ENCODE data around the gene ABCA13. TPM values are rescaled to one million over a fixed set of nuclear protein-coding genes. Genes with fewer than 3 reads are reported as not detected.

Gene ABCA13
- total RNA-seq, 4 donors from 2014 or later: 0.38 to 9.8 (median 4.9) TPM

GRCh38 chr7:48438206-48438605 is 266.9 kb downstream of the ABCA13 start:
- WGBS, 2 donors: 23 to 25% methylated on average over 1 of the region's 1 CpG
- Histone ChIP-seq H3K27ac (no peak overlapping the region), H3K4me3 (no peak overlapping the region), H3K4me1 (no peaks in the 10 kb centered on the region), H3K27me3 (no peaks in the 10 kb centered on the region), H3K9me3 (no peaks in the 10 kb centered on the region), H3K36me3 (no peaks in the 10 kb centered on the region)
- no peak for DNase-seq
- intact Hi-C loops (cut with DNase I): no loop called here
- TF ChIP-seq, protein P1, sequence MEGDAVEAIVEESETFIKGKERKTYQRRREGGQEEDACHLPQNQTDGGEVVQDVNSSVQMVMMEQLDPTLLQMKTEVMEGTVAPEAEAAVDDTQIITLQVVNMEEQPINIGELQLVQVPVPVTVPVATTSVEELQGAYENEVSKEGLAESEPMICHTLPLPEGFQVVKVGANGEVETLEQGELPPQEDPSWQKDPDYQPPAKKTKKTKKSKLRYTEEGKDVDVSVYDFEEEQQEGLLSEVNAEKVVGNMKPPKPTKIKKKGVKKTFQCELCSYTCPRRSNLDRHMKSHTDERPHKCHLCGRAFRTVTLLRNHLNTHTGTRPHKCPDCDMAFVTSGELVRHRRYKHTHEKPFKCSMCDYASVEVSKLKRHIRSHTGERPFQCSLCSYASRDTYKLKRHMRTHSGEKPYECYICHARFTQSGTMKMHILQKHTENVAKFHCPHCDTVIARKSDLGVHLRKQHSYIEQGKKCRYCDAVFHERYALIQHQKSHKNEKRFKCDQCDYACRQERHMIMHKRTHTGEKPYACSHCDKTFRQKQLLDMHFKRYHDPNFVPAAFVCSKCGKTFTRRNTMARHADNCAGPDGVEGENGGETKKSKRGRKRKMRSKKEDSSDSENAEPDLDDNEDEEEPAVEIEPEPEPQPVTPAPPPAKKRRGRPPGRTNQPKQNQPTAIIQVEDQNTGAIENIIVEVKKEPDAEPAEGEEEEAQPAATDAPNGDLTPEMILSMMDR (IDR thresholded peaks at IDR 0.05): no peak
- no peak for TF ChIP-seq POLR2A (IDR thresholded peaks at IDR 0.05)

DNA sequence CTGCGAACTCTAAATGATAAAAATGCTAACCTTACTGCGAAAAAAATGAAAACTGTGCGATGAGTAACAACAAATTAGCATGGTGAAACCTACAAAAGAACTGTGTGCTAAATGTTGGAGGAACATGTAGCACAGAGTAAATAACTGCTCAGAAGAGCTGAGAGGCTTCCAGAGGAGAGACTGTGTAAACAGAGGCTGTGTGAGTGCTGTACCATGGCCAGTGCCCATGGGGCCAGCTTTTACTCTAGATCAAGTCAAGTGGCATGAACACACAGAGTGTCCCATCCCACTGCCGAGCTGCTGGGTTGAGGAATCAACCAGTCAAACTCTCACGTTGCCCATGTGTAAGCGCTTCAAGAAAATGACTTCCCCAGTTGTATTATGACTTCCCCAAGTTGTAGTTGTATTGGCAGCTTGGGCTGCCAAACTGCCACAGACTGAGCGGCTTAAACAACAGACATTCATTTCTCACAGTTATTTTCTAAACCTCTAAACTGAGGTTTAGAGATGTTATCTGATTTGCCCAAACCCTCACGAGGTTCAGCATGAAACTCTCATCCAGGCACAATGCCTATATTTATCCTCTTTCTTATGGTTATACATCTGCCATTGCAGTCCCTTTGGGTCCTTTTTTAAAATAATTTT is 270.7 kb downstream of the ABCA13 start:
- no peaks in the 10 kb centered on the region for H3K36me3 ChIP-seq
- intact Hi-C loops (cut with DNase I): no loop called here
- H3K9me3 ChIP-seq: no peaks in the 10 kb centered on the region
- H3K4me1 ChIP-seq: no peaks in the 10 kb centered on the region
- DNase-seq: no peak
- no peak overlapping the region for H3K4me3 ChIP-seq
- 71 to 77% methylated on average over 8 of the region's 8 CpGs for WGBS, 2 donors
- no peak for TF ChIP-seq POLR2A (IDR thresholded peaks at IDR 0.05)
- TF ChIP-seq, protein P1 (IDR thresholded peaks at IDR 0.05): no peak
- H3K27me3 ChIP-seq: no peaks in the 10 kb centered on the region
- no peak overlapping the region for H3K27ac ChIP-seq

DNA sequence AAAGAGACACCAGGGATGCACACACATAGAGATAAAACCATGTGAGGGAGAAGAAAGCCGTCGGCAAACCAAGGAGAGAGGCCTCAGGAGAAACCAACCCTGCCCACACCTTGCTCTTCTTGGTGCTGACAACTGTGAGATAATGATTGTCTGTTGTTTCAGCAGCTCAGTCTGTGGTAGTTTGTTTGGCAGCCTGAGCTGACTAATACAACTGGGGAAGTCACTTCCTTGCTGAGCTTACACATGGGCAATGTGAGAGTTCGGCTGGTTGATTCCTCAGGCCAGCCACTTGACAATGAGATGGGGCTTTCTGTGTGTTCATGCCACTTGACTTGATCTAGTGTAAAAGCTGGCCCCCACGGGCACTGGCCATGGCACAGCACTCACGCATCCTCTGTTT is 271.8 kb downstream of the ABCA13 start:
- H3K36me3 ChIP-seq: no peaks in the 10 kb centered on the region
- 88 to 89% methylated on average over 5 of the region's 5 CpGs for WGBS, 2 donors
- H3K27ac ChIP-seq: no peak overlapping the region
- H3K4me3 ChIP-seq: no peak overlapping the region
- intact Hi-C loops (cut with DNase I): no loop called here
- H3K4me1 ChIP-seq: no peaks in the 10 kb centered on the region
- TF ChIP-seq POLR2A (IDR thresholded peaks at IDR 0.05): no peak
- TF ChIP-seq, protein P1 (IDR thresholded peaks at IDR 0.05): no peak
- no peaks in the 10 kb centered on the region for H3K9me3 ChIP-seq
- H3K27me3 ChIP-seq: no peaks in the 10 kb centered on the region
- no peak for DNase-seq

- Histone ChIP-seq H3K4me3 (no peak overlapping the region), H3K27ac (no peak overlapping the region), H3K27me3 (no peaks in the 10 kb centered on the region), H3K9me3 (no peaks in the 10 kb centered on the region), H3K4me1 (no peaks in the 10 kb centered on the region), H3K36me3 (no peaks in the 10 kb centered on the region)
- intact Hi-C loops (cut with DNase I): no loop called here
- TF ChIP-seq, protein P1 (IDR thresholded peaks at IDR 0.05): no peak
- TF ChIP-seq POLR2A (IDR thresholded peaks at IDR 0.05): no peak
- no peak for DNase-seq
These were observed 275.5 kb downstream of the ABCA13 start for GRCh38 chr7:48446721-48447120.

DNA sequence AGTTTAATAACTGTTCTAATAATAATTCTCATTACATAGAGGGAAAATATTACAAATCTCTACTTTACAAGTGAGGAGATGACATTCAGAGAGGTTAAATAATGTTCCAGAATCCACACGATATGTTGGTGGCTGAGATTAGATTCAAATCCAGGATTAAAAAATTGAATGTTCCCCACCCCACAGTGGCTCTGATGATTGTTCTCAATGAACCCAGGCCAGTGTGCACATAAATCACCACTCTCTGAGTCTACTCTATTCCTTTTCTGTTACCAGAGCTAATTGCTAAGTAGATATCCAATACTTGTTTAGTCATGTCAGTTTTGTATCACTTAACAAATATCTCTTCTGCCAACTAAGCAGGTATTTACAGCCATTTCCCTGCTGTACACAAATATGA is 281.0 kb downstream of the ABCA13 start:
- TF ChIP-seq POLR2A (IDR thresholded peaks at IDR 0.05): no peak
- TF ChIP-seq, protein P1 (IDR thresholded peaks at IDR 0.05): no peak
- H3K27me3 ChIP-seq: no peaks in the 10 kb centered on the region
- no peaks in the 10 kb centered on the region for H3K9me3 ChIP-seq
- no peak overlapping the region for H3K4me3 ChIP-seq
- H3K4me1 ChIP-seq: no peaks in the 10 kb centered on the region
- 50 to 57% methylated on average over 1 of the region's 1 CpG for WGBS, 2 donors
- no peak for DNase-seq
- H3K36me3 ChIP-seq: no peaks in the 10 kb centered on the region
- H3K27ac ChIP-seq: no peak overlapping the region
- intact Hi-C loops (cut with DNase I): no loop called here
